Choroid plexus epithelial cell (primary cell): Measurements from ENCODE around the gene CHRNB4.

Source experiments
- DNase-seq: peaks from one replicate; pipeline ENCODE4 v3.0.0-alpha.2; 2010; ENCODE audit warnings: low read depth
- H3K4me3 ChIP-seq: 2 replicates; pipeline ENCODE4 v1.5.1; 2011; ENCODE audit warnings: low read depth, mild to moderate bottlenecking, control low read depth, low read length, moderate library complexity
- CTCF ChIP-seq: conservative IDR thresholded peaks from 2 replicates; pipeline ENCODE4 v1.5.1; 2011; ENCODE audit warnings: low read depth, mild to moderate bottlenecking, control low read depth, inconsistent platforms, low read length, moderate library complexity

The CHRNB4 gene

GRCh38 chr15:78627348-78627747 lies 13.7 kb downstream of the CHRNB4 start:
- DNase-seq: no peak
- TF ChIP-seq CTCF: no peak
- H3K4me3 ChIP-seq: no peak overlapping the region

- no peak overlapping the region for H3K4me3 ChIP-seq
- TF ChIP-seq CTCF: no peak
- DNase-seq: no peak
These were observed 14.5 kb downstream of the CHRNB4 start for GRCh38 chr15:78626381-78626995.

- TF ChIP-seq CTCF: no peak
- DNase-seq: no peak
- no peak overlapping the region for H3K4me3 ChIP-seq
These were observed 15.3 kb downstream of the CHRNB4 start for GRCh38 chr15:78625606-78626280.

GRCh38 chr15:78624651-78625590 lies 16.1 kb downstream of the CHRNB4 start:
- DNase-seq: no peak
- H3K4me3 ChIP-seq: no peak overlapping the region
- no peak for TF ChIP-seq CTCF

- TF ChIP-seq CTCF: no peak
- DNase-seq: no peak
- H3K4me3 ChIP-seq: no peak overlapping the region
These were observed 17.1 kb downstream of the CHRNB4 start for GRCh38 chr15:78623786-78624497.

GRCh38 chr15:78621810-78622402 lies 19.1 kb downstream of the CHRNB4 start:
- DNase-seq: no peak
- TF ChIP-seq CTCF: no peak
- no peak overlapping the region for H3K4me3 ChIP-seq
